Gastrocnemius medialis (tissue), 4 donors: ENCODE data around the gene BUB1.

Experiments used
- CTCF ChIP-seq, 5 experiments: fragments of 450-650 bp in 3 of 5; fragments of 200-600 bp in 2 of 5; sonication (generic) in 2 of 5; IDR thresholded peaks in 4 of 5; conservative IDR thresholded peaks in 1 of 5; 1 replicate in 4 of 5; 2 replicates in 1 of 5; pipeline ENCODE4 v1.5.1; 2016 to 2019; ENCODE audit warnings: antibody characterized with exemption in 5 of 5, mild to moderate bottlenecking in 3 of 5, moderate library complexity in 3 of 5
- POLR2A ChIP-seq, 2 donors: fragments of 450-650 bp; IDR thresholded peaks; one replicate each; pipeline ENCODE4 v1.6.1; 2017; ENCODE audit warnings: antibody characterized with exemption in 2 of 2, mild to moderate bottlenecking in 2 of 2, moderate library complexity in 2 of 2

- no peak for TF ChIP-seq CTCF (IDR thresholded peaks at IDR 0.05 in 4 of 5, conservative IDR thresholded peaks at IDR 0.05 in 1 of 5)
- TF ChIP-seq POLR2A (IDR thresholded peaks at IDR 0.05) = no peak
Observed at GRCh38 chr2:110707386-110707965, 29.6 kb upstream of the BUB1 start.
